ENCODE results near the gene SCAMP4.
"Not testable (repeated sequence)": the region's sequence is repeated elsewhere in the genome, so short reads cannot be mapped to it uniquely, and the experiment has no call there.

Gene SCAMP4

DNA sequence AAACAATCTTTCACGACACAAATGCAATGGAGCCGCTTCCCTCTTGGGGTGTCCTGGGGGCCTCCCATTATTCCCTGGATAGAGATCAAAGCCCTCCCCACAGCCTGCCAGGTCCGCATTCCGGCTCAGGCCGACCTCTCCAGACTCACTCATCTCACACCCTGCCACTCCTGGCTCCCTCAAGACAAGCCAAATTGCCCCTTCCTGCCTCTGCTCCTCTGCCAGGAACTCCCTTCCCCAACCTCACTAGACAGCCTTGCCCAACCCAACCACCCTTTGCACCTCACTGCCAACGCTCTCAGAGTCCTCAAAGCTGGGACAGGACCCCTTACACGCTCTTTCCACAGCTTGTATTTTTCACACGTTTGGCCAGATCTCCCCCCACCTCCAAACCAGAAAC is 21.4 kb upstream of the SCAMP4 start:
- no peak for DNase-seq

- DNase-seq, result no peak
Measured at GRCh38 chr19:1884291-1884718, 20.9 kb upstream of the SCAMP4 start.

DNA sequence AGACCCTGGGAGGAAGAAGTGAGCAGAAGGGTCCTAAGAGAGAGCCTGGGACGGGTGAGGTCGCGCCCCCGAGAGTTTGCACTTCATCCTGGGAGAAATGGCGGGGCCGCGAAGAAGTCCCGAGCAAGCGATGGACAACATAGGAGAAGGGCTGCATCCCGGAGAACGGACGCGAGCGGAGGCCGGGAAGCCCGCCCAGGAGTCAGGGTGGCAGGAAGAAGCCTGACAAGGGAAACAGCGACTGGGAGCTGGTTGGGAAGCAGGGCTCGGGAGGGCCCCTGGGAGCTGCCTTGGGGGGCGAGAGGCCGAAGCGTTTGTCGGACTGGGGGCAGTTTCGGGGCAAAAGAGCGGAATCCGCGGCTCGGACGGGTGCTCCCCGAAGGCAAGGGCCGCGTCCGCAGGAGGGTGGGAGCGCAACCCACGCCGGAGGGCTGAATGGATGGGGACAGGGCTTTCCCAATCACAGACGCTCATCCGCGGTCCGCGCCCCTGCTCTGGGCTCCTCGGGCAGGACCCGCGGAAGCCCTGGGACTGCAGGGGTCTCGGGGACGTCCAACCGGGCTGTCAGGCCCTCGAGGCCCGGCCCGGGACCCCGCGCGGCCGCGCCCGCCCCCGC is 20.4 kb upstream of the SCAMP4 start:
- DNase-seq, result no peak

DNA sequence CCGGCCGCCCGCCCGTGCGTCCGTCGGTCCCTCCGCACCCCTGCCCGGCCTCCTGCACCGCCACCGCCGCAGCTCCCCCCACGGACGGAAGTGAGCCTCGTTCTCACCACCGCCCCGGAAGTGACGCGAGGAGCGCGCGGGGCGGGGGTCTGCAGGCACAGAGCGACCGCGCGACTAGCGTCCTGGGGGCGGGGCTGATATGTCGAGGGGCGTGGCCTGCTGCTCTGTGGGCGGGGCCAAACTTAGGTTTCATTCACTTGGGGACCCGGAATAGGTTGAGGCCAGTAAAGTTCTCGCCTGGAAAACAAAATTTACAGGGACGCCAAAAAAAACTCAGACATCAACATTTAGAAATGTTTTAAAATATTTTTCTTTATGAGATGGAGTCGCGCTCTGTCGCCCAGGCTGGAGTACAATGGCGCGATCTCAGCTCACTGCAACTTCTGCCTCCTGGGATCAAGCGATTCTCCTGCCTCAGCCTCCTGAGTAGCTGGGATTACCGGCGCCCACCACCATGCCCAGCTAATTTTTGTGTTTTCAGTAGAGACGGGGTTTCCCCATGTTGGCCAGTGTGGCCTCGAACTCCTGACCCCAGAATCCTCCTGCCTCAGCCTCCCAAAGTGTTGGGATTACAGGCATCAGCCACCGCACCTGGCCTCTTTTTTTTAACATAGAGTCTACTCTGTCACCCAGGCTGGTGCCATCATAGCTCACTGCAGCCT is 19.6 kb upstream of the SCAMP4 start, which contains the start of gene ABHD17A:
TSS of gene ABHD17A (minus strand) at position 99 of the 722 bp plus-strand sequence. CDS start 3,930 bp downstream, outside the sequence.
- peak; percentile 63 for DNase-seq

- DNase-seq, result not testable (repeated sequence)
Measured at GRCh38 chr19:1886360-1886759, 18.8 kb upstream of the SCAMP4 start.

- no peak for DNase-seq
Measured at GRCh38 chr19:1888385-1888784, 16.8 kb upstream of the SCAMP4 start.

GRCh38 chr19:1889907-1890306 is 15.3 kb upstream of the SCAMP4 start:
- DNase-seq, result no peak

DNA sequence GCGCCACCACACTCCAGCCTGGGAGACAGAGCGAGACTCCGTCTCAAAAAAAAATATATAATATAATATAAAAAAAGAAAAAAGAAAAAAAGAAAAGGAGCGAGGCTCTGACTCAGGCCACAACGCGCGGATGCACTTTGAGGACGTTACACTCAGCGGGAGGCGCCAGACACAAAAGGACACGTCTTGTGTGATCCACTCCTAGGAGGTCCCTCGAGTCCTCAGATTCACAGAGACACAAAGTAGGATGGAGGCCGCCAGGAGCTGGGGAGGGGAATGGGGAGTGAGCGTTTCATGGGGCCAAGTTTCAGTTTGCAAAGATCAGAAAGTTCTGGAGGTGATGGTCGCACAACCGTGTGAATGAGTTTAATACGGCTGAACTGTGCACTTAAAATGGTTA is 11.4 kb upstream of the SCAMP4 start:
- DNase-seq, result no peak

- no peak for DNase-seq
Measured at GRCh38 chr19:1896508-1896907, 8.7 kb upstream of the SCAMP4 start.

DNA sequence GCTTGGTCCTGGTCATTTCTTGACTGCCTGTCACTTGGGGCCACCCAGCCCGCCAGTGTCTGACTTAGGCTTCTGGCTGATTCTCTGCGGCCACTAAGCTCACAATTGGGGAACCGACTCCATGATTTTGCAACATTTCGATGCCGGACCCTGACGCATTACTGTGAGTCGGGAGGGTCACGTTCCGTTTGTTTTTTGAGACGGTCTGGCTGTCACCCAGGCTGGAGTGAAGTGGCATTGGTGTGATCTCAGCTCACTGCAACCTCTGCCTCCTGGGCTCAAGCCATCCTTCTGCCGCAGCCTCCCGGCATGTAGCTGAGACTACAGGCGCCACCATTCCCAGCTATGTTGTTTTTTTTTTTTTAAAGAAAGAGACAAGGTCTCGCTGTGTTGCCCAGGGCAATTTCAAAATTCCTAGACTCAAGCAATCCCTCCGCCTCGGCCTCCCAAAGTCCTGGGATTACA is 3.2 kb upstream of the SCAMP4 start:
- no peak for DNase-seq

DNA sequence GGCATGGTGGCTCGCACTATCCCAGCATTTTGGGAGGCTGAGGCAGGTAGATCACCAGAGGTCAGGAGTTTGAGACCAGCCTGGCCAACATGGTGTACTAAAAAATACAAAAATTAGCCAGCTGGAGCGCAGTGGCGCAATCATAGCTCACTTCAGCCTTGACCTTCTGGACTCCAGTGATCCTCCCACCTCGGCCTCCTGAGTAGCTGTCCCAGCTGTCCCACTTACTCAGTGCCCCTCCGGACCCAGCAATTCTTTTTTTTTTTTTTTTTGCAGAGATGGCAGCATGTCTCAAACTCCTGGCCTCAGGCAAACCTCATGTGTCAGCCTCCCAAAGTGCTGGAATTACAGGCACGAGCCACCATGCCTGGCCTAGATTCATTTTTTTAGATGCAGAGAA is 2.3 kb upstream of the SCAMP4 start:
- no peak for DNase-seq

DNA sequence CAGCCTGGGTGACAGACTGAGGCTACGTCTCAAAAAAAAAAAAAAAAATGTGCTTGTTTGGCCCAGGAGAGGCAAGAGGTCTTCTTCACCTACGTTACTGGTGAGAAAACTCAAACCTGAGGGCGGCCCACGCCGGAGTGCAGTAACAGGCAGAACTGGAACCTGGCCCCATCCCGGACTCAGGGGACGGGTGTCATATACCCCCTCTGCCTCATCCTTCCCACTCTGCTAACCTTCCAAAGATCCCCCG is 414 bp upstream of the SCAMP4 start:
- DNase-seq, result no peak

DNA sequence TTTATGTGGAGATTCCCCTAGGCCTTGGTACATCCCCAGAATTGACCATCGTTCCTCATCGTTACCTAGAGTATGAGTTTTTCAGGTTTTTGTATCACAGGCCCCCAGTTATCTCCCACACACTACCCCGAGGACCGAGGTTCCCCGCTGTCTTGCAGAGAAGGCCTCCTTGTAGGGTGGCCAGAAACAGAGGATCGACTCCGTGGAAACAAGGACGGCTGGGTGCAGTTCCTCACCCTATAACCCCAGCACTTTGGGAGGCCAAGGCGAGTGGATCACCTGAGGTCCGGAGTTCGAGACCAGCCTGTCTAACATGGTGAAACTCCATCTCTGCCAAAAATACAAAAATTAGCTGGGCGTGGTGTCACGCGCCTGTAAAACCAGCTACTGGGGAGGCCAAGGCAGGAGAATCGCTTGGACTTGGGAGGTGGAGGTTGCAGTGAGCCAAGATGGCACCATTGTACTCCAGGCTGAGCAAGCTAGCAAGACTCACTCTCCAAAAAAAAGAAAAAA is 720 bp downstream of the SCAMP4 start:
- no peak for DNase-seq

GRCh38 chr19:1906985-1907562 is 1.9 kb downstream of the SCAMP4 start:
- DNase-seq, result no peak

DNA sequence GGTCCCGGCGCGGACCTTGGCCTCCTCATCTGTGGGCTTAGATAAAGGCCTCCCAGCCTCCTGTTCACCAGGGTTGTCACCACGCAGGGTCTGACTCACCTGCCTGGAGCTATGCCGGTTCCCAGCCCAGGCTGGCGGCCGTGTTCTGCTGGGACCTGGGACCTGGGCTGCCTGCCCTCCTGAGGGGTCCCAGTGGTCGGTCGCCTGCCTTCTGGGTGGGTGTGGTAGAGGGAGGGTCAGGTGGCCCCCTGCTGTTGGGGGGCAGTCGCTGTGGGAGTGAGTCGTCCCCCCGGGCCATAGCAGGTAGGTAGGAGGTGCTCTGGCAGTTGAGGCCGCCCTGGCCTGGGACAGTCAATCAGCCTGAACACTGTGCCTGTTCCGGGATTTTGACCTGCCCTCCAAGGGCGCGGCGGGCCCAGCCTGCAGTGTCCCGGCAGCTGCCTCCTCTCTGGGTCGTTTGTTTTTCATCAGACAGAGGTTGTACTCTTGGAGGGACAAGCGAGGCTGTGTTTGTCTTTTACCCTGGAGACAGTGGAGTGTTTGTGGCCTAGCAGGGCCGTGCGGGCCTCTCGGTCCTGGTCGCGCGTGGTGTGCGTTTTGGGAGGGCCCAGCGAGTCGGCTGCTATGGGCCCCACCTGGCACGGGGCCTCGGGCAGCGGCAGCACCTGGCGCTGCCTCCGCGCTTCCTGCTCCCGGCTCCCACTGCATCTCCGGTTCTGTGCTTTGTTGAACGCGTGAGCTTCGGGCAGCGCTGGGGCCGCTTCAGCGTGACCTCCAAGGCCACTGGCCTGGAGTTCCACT is 2.6 kb downstream of the SCAMP4 start:
- DNase-seq, result no peak

DNA sequence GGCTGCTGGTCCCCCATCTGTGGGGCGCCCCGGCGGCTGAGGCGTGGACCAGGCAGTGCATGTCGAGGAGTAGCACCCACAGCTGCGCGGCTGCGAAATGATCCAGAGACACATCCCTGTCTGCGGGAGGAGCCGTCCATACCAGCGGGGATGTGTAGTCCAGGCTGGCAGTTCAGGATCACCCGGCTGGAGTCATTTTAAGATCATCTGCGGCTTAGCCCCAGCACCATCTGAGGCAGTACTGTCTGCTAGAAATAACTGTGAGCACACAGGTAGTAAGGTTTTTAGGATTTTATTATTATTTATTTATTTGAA is 3.1 kb downstream of the SCAMP4 start:
- DNase-seq, result no peak

GRCh38 chr19:1909761-1910080 is 4.5 kb downstream of the SCAMP4 start:
- DNase-seq, result no peak

GRCh38 chr19:1910177-1910576 is 5.0 kb downstream of the SCAMP4 start:
- no peak for DNase-seq

DNA sequence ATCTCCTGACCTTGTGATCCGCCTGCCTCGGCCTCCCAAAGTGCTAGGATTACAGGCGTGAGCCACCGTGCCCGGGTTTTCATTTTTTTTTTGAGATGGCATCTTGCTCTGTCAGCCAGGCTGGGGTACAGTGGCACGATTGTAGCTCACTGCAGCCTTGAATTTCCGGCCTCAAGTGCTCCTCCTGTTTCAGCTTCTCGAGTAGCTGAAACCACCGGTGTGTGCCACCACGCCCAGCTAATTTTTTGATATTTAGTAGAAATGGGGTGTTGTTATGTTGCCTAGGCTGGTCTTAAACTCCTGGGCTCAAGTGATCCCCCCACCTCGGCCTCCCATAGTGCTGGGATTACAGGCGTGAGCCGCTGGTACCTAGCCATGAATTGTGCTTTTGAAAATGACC is 5.9 kb downstream of the SCAMP4 start:
- no peak for DNase-seq

GRCh38 chr19:1911995-1912394 is 6.8 kb downstream of the SCAMP4 start:
- no peak for DNase-seq

- DNase-seq, result no peak
Measured at GRCh38 chr19:1912760-1913505, 7.7 kb downstream of the SCAMP4 start.

DNA sequence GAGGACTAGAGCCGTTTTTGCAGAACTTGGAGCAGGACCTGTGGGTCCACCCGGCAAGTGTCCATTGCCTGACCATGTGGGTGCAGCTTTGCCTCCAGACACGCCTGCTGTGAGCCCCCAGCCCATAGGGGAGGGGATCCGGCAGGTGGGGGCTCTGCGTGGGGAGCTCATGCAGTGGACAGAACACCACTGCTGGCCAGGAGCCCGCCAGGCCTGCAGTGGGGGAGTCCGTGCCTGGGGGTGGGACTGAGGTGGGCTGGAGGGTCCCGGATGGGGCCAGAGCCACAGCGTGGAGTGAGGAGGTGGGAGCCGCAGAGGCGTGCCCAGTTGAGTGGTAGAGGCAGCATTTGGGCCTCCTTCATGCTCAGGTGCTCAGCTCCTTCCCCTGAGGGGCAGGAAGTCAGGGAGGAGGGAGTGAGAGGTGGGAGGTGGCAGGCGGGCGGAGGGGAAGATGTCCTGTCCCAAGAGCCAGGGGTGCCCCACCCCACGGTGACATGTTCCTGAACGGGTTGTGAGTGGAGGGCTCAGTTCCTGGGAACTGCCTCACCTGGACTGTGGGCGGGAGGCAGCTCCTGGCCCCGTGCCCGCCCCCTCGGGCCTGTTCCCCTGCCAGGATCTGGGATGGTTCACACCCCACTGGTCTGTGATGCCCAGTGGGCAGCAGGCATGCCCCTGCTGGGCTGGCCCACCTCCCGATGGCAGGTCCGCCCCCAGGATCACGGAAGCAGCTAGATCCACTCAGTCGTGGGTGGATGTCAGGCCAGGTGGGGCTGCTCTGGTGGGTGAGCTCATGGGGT is 8.8 kb downstream of the SCAMP4 start:
- no peak for DNase-seq

All from NCI-H510A (cell line).